GM13977 (cell line): ENCODE data around the gene NTN5.

Source experiments
- DNase-seq: peaks from one replicate; pipeline ENCODE4 v3.0.0; 2012; ENCODE audit warnings: low spot score
- CTCF ChIP-seq: IDR thresholded peaks from 2 replicates; pipeline ENCODE4 v1.5.1; 2012; ENCODE audit warnings: mild to moderate bottlenecking, control low read depth; ENCODE audit not compliant: insufficient read depth; ENCODE audit errors: extremely low read depth, missing control alignments
- in situ Hi-C: fragments of 300-500 bp; cut with MboI; formaldehyde crosslinking; loops from one replicate; pipeline ENCODE4 v1.12.0; 2022; ENCODE audit warnings: low sequenced_read_pairs, low pct_unique_long_range_greater_than_20kb, mixed read lengths, inconsistent platforms; ENCODE audit not compliant: unreplicated experiment

The NTN5 gene

DNA sequence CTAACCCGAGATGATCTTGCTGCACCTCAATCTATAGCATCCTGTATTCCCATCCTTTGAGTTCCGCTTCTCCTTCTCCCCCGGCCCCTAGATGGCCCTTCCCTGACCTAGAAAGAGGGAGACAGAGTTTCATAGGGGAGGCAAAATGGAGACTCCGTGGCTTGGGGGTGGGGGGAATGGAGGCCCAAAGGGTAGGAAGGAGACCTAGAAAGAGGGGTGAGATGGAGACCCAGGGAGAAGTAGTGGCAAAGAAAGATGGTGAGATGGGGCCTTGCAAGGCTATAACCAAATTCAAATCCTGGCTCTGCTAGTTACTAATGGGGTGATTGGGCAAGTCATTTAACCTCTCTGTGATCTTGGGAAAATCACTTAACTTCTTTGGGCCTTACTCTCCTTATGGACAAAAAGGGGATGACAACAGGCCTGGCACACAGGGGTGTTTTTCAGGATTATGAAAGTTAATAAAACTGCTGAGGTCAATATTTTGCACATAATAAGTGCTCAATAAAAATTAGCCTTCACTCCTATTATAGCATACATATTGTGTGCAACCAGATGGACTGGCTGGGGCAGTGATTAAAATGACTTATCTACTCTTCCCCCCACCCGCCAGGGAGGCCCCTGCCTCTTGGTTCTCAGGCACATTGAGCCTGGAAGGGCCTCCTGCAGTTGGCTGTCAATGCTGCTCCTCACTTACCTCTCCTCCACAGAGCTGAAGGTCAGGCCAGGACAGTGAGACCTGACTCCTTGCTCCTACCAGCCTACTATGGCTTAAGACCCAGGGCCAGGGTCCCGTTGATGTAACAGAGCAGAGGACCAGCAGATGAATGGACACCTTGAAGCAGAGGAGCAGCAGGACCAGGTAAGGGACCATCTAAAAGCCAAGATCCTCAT lies 52.9 kb downstream of the NTN5 start:
- in situ Hi-C loops = no loop called here
- DNase-seq = no peak
- no peak for TF ChIP-seq CTCF

- no peak for TF ChIP-seq CTCF
- DNase-seq = peak; percentile 99
- in situ Hi-C loops = no loop called here
Observed at GRCh38 chr19:48618916-48619691, 53.7 kb downstream of the NTN5 start, which contains the start of the genes RPL18 and SPHK2. Gene RPL18 (minus strand): TSS chr19:48619178. CDS start chr19:48619143, 35 bp downstream. Gene SPHK2 (plus strand): TSS chr19:48619506. CDS start chr19:48620515, 1,009 bp downstream.

DNA sequence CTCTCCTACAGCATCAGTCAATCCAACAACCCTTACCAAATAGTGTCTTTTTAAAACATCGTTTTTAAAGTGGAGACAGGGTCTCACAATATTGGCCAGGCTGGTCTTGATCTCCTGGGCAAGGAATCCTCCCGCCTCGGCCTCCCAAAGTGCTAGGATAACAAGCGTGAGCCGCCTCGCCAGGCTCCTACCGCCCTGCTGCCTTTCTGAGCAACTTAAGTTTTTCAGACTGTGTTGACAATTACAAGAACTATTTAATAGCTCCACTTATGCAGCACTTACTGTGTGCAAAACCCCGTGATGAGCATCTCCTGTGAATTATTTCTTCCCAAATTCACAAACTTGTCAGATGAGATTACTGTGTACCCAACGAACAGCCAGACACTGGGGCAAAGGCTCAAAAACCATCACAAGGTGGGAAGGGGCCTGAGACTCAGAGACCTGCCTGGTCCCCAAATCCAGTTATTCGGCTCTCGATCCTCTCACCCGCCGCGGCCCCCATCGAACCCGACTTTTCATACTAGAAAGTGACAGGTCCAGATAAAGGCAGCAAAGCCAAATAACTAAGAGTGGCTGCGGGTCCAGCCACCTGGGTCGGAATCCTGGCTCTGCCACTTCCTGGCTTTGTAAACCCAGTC lies 54.4 kb downstream of the NTN5 start:
- TF ChIP-seq CTCF = no peak
- in situ Hi-C loops = no loop called here
- DNase-seq = no peak

GRCh38 chr19:48617146-48617937 lies 55.5 kb downstream of the NTN5 start:
- TF ChIP-seq CTCF = no peak
- DNase-seq = no peak
- in situ Hi-C loops = no loop called here

- no peak for DNase-seq
- TF ChIP-seq CTCF = no peak
- in situ Hi-C loops = no loop called here
Observed at GRCh38 chr19:48616491-48617056, 56.2 kb downstream of the NTN5 start.

DNA sequence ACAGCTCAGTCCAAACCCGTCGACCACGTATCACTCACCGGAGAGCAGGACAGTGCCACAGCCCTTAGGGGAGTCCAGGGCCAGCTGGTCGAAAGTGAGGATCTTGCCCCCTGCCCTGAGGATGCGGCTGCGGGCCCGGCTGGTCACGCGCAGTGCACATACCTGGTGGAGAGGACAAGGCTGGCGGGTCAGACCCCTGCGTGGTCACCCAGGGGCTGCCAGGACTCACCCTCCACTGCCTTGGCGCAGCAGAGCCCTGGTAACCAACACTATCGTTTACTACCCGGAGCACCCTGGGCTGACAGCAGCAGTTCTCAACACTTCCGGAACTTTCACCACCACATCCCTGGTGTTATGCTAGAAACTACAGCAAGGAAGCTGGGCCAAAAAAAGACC lies 56.8 kb downstream of the NTN5 start:
- DNase-seq = no peak
- in situ Hi-C loops = no loop called here
- TF ChIP-seq CTCF = no peak
